A549 treated with CORT108297 at 1 μM for 4 hours (cell line): ENCODE measurements around the gene TTI1. TPM values are rescaled to one million over a fixed set of nuclear protein-coding genes. Genes with fewer than 3 reads are reported as not detected.

Experiments used
- total RNA-seq: library from RNA; stranded (reverse); fragments of 200-300 nt; extraction: Qiagen RNA extraction; gene quantifications from 5 replicates; pipeline ENCODE4 v1.2.3, GENCODE V29; 2022

Gene TTI1
- total RNA-seq, result 21.1 to 22.4 TPM (median 21.9 TPM) in 5 replicates

GRCh38 chr20:38033330-38034107 is at the start of gene TTI1, which contains the start of gene RPRD1B:
TSS of gene TTI1 (minus strand) at chr20:38033456. CDS start at chr20:38013816, 19,640 bp downstream.
TSS of gene RPRD1B (plus strand) at chr20:38033746. CDS start at chr20:38033948, 202 bp downstream.

Other genes starting within 250 kb of the TTI1 start
- gene VSTM2L, start 130.3 kb downstream of the TTI1 start, total RNA-seq, result 5.8 to 10.5 TPM (median 8.8 TPM) in 5 replicates
- 23.3 to 26.4 TPM (median 24.8 TPM) in 5 replicates for gene RPRD1B, start 290 bp upstream of the TTI1 start, total RNA-seq
- 302 to 496 TPM (median 426 TPM) in 5 replicates for gene TGM2, start 131.8 kb upstream of the TTI1 start, total RNA-seq
- 0.06 to 0.19 TPM (median 0.13 TPM) in 5 replicates for gene KIAA1755, start 227.3 kb upstream of the TTI1 start, total RNA-seq